Coronary artery (tissue), 2 donors: ENCODE measurements around the gene PTCSC3.

Source experiments
- DNase-seq: peaks from one replicate; pipeline ENCODE4 v3.0.0-alpha.2; 2017; ENCODE audit warnings: low spot score
- H3K27ac ChIP-seq, 2 donors: fragments of 200-600 bp; sonication (generic); one replicate each; pipeline ENCODE4 v1.5.1; 2016 to 2019
- H3K4me3 ChIP-seq: fragments of 200-600 bp; sonication (generic); 2 replicates; pipeline ENCODE4 v1.5.1; 2016; ENCODE audit warnings: mild to moderate bottlenecking, moderate library complexity
- CTCF ChIP-seq: fragments of 200-600 bp; sonication (generic); IDR thresholded peaks from one replicate; pipeline ENCODE4 v1.5.1; 2019; ENCODE audit warnings: antibody characterized with exemption

Gene PTCSC3

GRCh38 chr14:36161776-36162175, 14.7 kb downstream of the PTCSC3 start:
- TF ChIP-seq CTCF = no peak
- Histone ChIP-seq H3K4me3 (no peak overlapping the region), H3K27ac (no peak overlapping the region)
- no peak for DNase-seq

DNA sequence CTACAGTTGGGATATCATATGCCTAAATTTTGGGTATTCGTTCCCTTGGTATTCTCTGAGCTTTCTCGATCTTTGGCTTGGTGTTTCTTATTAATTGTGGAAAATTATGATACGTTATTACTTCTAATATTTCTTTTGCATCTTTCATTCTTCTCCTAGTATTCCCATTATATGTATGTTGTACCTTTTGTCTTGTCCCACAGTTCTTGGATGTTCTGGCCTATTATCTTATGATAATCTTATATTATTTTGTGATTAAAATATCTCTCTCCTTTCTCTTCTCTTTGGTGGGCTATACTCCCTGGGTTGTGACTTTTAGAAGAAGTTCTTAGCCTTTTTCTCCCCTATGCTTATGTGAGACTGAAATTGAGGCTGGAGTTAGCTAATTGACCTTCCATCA, 25.2 kb downstream of the PTCSC3 start:
- H3K4me3 ChIP-seq = no peak overlapping the region
- no peak overlapping the region for H3K27ac ChIP-seq
- no peak for DNase-seq
- no peak for TF ChIP-seq CTCF

- Histone ChIP-seq H3K4me3 (no peak overlapping the region), H3K27ac (no peak overlapping the region)
- no peak for DNase-seq
- TF ChIP-seq CTCF = no peak
Measured at GRCh38 chr14:36134038-36134437, 42.5 kb downstream of the PTCSC3 start.

GRCh38 chr14:36132826-36133225, 43.7 kb downstream of the PTCSC3 start:
- no peak for DNase-seq
- Histone ChIP-seq H3K27ac (no peak overlapping the region), H3K4me3 (no peak overlapping the region)
- TF ChIP-seq CTCF = no peak

DNA sequence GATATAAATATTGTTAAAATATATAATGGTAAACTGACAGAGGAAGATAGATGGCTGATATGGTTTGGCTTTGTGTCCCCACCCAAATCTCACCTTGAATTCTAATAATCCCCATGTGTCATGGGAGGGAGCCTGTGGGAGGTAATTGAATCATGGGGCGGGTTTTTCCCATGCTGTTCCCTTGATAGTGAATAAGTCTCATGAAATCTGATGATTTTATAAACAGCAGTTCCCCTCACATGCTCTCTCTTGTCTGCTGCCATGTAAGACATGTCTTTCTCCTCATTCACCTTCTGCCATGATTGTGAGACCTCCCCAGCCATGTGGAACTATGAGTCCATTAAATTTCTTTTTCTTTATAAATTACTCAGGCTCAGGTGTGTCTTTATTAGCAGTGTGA, 46.3 kb downstream of the PTCSC3 start:
- no peak for DNase-seq
- no peak overlapping the region for H3K4me3 ChIP-seq
- TF ChIP-seq CTCF = no peak
- H3K27ac ChIP-seq = no peak overlapping the region

GRCh38 chr14:36129181-36129580, 47.3 kb downstream of the PTCSC3 start:
- TF ChIP-seq CTCF = no peak
- no peak overlapping the region for H3K4me3 ChIP-seq
- H3K27ac ChIP-seq = no peak overlapping the region
- no peak for DNase-seq

GRCh38 chr14:36113341-36113740, 63.2 kb downstream of the PTCSC3 start:
- no peak for TF ChIP-seq CTCF
- no peak for DNase-seq
- no peak overlapping the region for H3K4me3 ChIP-seq
- H3K27ac ChIP-seq = no peak overlapping the region
